Measurements from ENCODE around the gene SPG11. TPM values are rescaled to one million over a fixed set of nuclear protein-coding genes. Genes with fewer than 3 reads are reported as not detected.
A peak's percentile ranks its signal among the peaks of the same experiment; 100 is the strongest.
"Not testable (repeated sequence)": the region's sequence is repeated elsewhere in the genome, so short reads cannot be mapped to it uniquely, and the experiment has no call there.

SPG11 gene
- total RNA-seq, 1 experiment from 2014 or later, result 55.0 TPM

DNA sequence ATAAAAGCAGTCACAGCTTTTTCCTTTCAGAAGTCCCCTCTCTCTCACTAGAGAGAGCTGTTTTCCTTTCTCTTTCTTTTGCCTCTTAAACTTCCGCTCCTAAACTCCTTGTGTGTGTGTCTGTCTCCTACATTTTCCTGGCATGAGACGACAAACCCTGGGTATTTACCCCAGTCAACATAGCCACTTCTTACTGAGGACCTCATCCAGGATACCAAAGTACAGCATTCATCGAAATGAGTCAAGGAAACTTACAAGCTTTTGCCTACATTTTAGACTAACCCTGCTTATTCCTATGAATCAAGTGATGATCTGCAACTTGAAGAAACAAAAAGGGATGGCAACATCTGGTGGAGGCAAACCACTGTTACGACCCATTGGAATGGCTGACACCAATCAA, 31.0 kb upstream of the SPG11 start:
- in situ Hi-C loops (cut with HindIII; ENCODE audit: low pct_unique_long_range_greater_than_20kb, low sequenced_read_pairs), result no loop called here
- CTCF ChIA-PET, result no interaction called here
- BruUV-seq (replicated peaks), result no TSS peak
- intact Hi-C loops (cut with micrococcal nuclease; ENCODE audit: unreplicated experiment), result no loop called here
- DNase-seq (ENCODE audit: low read depth, low spot score), result no peak
- POLR2A ChIA-PET, result no interaction called here
- no peaks in the 10 kb centered on the region for H3K9me3 ChIP-seq (ENCODE audit: control insufficient read depth, insufficient read depth, low read depth, low read length)
- H3K4me1 ChIP-seq (ENCODE audit: control insufficient read depth, insufficient read depth, low read length), result no peaks in the 10 kb centered on the region
- TF ChIP-seq CTCF (IDR thresholded peaks at IDR 0.05), result no peak
- H3K4me3 ChIP-seq (ENCODE audit: low read depth in 2 of 2, low read length in 2 of 2), result no peak overlapping the region
- ATAC-seq, result no peak
- peaks cover 3% of the 10 kb centered on the region; the same call in 1 of the 2 replicates for H3K27me3 ChIP-seq (ENCODE audit: control insufficient read depth, insufficient read depth, low read length)
- no peaks in the 10 kb centered on the region for H3K36me3 ChIP-seq (ENCODE audit: control insufficient read depth, insufficient read depth, low read length)
- no peak overlapping the region for H3K27ac ChIP-seq (ENCODE audit: low read length)

GRCh38 chr15:44692659-44693058, 29.2 kb upstream of the SPG11 start:
- POLR2A ChIA-PET, result no interaction called here
- CTCF ChIA-PET, result no interaction called here
- in situ Hi-C loops (cut with HindIII; ENCODE audit: low pct_unique_long_range_greater_than_20kb, low sequenced_read_pairs) (no loop called here), intact Hi-C loops (cut with micrococcal nuclease; ENCODE audit: unreplicated experiment) (no loop called here)
- Histone ChIP-seq H3K36me3 (ENCODE audit: control insufficient read depth, insufficient read depth, low read length) (no peaks in the 10 kb centered on the region), H3K4me1 (ENCODE audit: control insufficient read depth, insufficient read depth, low read length) (no peaks in the 10 kb centered on the region), H3K27ac (ENCODE audit: low read length) (no peak overlapping the region), H3K4me3 (ENCODE audit: low read depth in 2 of 2, low read length in 2 of 2) (no peak overlapping the region), H3K27me3 (ENCODE audit: control insufficient read depth, insufficient read depth, low read length) (0 out of 2 replicates have a peak, but pooled peaks cover 3% of the 10 kb centered on the region), H3K9me3 (ENCODE audit: control insufficient read depth, insufficient read depth, low read depth, low read length) (no peaks in the 10 kb centered on the region; the same call in 1 of the 2 replicates)
- BruUV-seq (replicated peaks), result no TSS peak
- ATAC-seq (0 out of 2 replicates have a peak, but pooled peaks have one; percentile 21), DNase-seq (ENCODE audit: low read depth, low spot score) (no peak)
- TF ChIP-seq POLR2AphosphoS5 (IDR thresholded peaks at IDR 0.05; ENCODE audit: low read depth, low read length) (no peak), SIN3A (IDR thresholded peaks at IDR 0.05; ENCODE audit: borderline replicate concordance, insufficient read depth, low read depth, low read length) (no peak), TCF7L2 (IDR thresholded peaks at IDR 0.05; ENCODE audit: low read depth, low read length) (no peak), CTCF (IDR thresholded peaks at IDR 0.05) (no peak)
- TF ChIP-seq, protein P1, sequence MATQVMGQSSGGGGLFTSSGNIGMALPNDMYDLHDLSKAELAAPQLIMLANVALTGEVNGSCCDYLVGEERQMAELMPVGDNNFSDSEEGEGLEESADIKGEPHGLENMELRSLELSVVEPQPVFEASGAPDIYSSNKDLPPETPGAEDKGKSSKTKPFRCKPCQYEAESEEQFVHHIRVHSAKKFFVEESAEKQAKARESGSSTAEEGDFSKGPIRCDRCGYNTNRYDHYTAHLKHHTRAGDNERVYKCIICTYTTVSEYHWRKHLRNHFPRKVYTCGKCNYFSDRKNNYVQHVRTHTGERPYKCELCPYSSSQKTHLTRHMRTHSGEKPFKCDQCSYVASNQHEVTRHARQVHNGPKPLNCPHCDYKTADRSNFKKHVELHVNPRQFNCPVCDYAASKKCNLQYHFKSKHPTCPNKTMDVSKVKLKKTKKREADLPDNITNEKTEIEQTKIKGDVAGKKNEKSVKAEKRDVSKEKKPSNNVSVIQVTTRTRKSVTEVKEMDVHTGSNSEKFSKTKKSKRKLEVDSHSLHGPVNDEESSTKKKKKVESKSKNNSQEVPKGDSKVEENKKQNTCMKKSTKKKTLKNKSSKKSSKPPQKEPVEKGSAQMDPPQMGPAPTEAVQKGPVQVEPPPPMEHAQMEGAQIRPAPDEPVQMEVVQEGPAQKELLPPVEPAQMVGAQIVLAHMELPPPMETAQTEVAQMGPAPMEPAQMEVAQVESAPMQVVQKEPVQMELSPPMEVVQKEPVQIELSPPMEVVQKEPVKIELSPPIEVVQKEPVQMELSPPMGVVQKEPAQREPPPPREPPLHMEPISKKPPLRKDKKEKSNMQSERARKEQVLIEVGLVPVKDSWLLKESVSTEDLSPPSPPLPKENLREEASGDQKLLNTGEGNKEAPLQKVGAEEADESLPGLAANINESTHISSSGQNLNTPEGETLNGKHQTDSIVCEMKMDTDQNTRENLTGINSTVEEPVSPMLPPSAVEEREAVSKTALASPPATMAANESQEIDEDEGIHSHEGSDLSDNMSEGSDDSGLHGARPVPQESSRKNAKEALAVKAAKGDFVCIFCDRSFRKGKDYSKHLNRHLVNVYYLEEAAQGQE (IDR thresholded peaks at IDR 0.05; ENCODE audit: insufficient read depth in 1 of 2, low read depth in 2 of 2, low read length in 1 of 2), result no peak

DNA sequence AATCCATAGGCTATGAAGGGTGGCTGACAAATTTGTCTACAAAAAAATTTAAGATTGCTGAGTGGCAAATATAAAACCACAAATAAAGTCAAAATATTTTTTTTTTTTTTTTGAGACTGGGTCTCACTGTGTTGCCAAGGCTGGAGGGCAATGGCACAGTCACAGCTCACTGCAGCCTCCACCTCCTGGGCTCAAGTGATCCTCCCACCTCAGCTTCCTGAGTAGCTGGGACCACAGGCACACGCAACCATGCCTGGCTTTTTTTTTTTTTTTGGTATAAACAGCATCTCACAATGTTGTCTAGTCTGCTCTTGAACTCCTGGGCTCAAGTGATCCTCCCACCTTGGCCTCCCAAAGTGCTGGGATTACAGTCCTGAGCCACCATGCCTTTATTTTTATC, 26.8 kb upstream of the SPG11 start:
- POLR2A ChIA-PET; DNase-seq (ENCODE audit: low read depth, low spot score); intact Hi-C loops (cut with micrococcal nuclease; ENCODE audit: unreplicated experiment); H3K4me1 ChIP-seq (ENCODE audit: control insufficient read depth, insufficient read depth, low read length); H3K27ac ChIP-seq (ENCODE audit: low read length); H3K4me3 ChIP-seq (ENCODE audit: low read depth in 2 of 2, low read length in 2 of 2); in situ Hi-C loops (cut with HindIII; ENCODE audit: low pct_unique_long_range_greater_than_20kb, low sequenced_read_pairs); BruUV-seq (replicated peaks); H3K27me3 ChIP-seq (ENCODE audit: control insufficient read depth, insufficient read depth, low read length); H3K36me3 ChIP-seq (ENCODE audit: control insufficient read depth, insufficient read depth, low read length); ATAC-seq; H3K9me3 ChIP-seq (ENCODE audit: control insufficient read depth, insufficient read depth, low read depth, low read length): not testable (repeated sequence)
- CTCF ChIA-PET, result interaction anchor here (0.7 kb wide), 1 partner anchor 640 kb away, joined by 7 read pairs; no protein-coding TSS in a partner anchor

DNA sequence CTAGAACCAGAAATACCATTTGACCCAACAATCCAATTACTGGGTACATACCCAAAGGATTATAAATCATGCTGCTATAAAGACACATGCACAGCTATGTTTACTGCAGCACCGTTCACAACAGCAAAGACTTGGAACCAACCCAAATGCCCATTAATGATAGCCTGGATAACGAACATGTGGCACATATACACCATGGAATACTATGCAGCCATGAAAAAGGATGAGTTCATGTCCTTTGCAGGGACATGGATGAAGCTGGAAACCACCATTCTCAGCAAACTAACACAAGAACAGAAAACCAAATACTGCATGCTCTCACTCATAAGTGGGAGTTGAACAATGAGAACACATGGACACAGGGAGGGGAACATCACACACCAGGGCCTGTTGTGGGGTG, 25.9 kb upstream of the SPG11 start:
- H3K9me3 ChIP-seq (ENCODE audit: control insufficient read depth, insufficient read depth, low read depth, low read length); in situ Hi-C loops (cut with HindIII; ENCODE audit: low pct_unique_long_range_greater_than_20kb, low sequenced_read_pairs); ATAC-seq; H3K36me3 ChIP-seq (ENCODE audit: control insufficient read depth, insufficient read depth, low read length); H3K27ac ChIP-seq (ENCODE audit: low read length); CTCF ChIA-PET; H3K4me1 ChIP-seq (ENCODE audit: control insufficient read depth, insufficient read depth, low read length); DNase-seq (ENCODE audit: low read depth, low spot score); BruUV-seq (replicated peaks); intact Hi-C loops (cut with micrococcal nuclease; ENCODE audit: unreplicated experiment); H3K4me3 ChIP-seq (ENCODE audit: low read depth in 2 of 2, low read length in 2 of 2); H3K27me3 ChIP-seq (ENCODE audit: control insufficient read depth, insufficient read depth, low read length): not testable (repeated sequence)
- POLR2A ChIA-PET, result interaction anchor here (0.6 kb wide), 1 partner anchor 129 kb away, joined by 4 read pairs; no protein-coding TSS in a partner anchor

Measured in Panc1 (cell line).